GM18909 (cell line): ENCODE measurements around the gene HOATZ.

ENCODE experiments used
- ATAC-seq: cut with Tn5 transposase; IDR thresholded peaks from one replicate; pipeline ENCODE4 v1.9.1; 2021; ENCODE audit warnings: mild to moderate bottlenecking; ENCODE audit not compliant: unreplicated experiment, poor library complexity

Gene HOATZ

GRCh38 chr11:111573821-111574249 is 59.3 kb downstream of the HOATZ start:
- ATAC-seq, result no peak

- no peak for ATAC-seq
Observed at GRCh38 chr11:111574373-111575225, 60.0 kb downstream of the HOATZ start.

GRCh38 chr11:111575740-111576139 is 61.2 kb downstream of the HOATZ start:
- no peak for ATAC-seq

GRCh38 chr11:111577821-111578220 is 63.2 kb downstream of the HOATZ start:
- no peak for ATAC-seq

GRCh38 chr11:111581341-111581740 is 66.8 kb downstream of the HOATZ start:
- no peak for ATAC-seq

DNA sequence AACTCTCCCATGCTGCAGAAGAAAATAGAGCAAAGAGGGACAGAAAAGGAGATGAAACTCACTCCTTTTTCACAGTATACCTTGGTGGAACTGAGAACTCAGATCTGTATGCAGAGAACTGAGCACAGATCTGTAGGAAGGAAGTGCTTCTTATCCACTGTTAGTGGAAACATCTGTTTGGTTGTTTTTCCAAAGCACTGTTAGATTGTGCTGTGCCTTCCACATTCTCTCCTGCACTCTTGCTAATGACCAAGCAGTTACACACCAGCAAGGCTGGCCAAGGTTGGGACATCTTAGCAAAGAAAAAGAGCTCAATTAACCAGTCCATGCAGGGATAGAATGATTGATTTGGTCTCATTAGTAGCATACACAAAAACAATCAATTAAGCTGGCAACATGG is 67.6 kb downstream of the HOATZ start:
- ATAC-seq, result no peak

DNA sequence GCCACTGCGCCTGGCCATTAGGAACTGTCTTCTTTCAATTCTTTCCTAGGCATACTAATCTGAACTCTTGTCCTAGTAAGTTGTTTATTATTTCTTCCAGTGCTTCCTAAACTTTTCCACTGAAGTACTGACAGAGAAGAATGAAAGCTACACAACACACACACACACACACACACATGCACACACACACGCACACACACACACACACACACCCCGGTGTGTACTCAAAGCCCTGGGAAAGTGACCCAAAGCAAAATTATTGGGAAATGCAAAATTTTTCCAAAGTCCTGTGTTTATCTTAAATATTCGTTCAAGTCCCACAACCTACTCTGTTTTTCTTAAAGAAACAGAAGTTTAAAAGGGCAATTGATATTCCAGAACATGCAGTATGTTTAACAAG is 68.3 kb downstream of the HOATZ start:
- no peak for ATAC-seq

DNA sequence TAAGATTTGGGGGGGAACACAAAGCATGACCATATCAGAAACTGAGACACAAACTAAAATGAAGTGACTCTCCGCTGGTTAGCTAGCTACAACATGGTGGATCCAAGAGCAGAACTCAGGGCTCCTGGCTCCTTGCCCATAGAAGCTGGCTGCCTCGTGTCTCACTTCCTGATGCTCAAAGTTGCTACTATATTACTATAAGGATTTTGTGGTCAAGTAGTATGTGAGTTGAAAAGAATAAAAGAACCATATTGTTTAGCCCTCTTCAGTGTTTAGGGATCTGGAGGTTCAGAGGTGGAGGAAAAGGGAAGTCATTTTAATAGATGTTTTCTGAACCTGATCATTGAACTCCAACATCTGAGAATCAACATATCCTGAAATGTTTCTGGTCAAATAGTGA is 70.8 kb downstream of the HOATZ start:
- ATAC-seq, result no peak

DNA sequence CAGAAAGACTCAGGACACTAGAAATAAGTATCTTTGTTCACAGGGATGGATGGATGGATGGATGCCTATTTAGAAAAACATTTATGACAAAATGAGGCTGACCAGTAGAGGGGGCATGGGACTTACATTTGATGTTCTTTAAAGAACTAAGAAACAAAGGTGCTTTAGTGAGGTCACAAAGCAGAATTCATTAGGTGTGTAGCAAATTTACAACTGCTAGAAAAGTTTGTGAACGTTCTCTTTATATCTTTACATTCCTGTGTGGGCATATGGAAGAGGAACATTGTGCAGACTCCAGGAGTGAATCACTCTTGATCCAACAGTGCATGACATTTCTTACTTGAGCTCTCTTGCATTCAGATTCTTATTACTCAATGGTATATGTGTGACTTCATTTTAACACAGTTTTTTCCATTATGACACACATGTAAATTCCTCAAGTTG is 71.8 kb downstream of the HOATZ start:
- ATAC-seq, result no peak
